Left lung (tissue), 10 donors: ENCODE data around the gene TAS1R1. TPM values are rescaled to one million over a fixed set of nuclear protein-coding genes. Genes with fewer than 3 reads are reported as not detected.
A peak's percentile ranks its signal among the peaks of the same experiment; 100 is the strongest.

ENCODE experiments used
- ATAC-seq: fragments of 200-7000 bp; cut with Tn5 transposase; one replicate; pipeline ENCODE4 v1.9.1; 2020; ENCODE audit warnings: moderate library complexity
- DNase-seq, 4 donors: peaks; one replicate each; pipeline ENCODE4 v3.0.0-alpha.2; 2013 to 2020
- H3K27ac ChIP-seq, 2 donors: fragments of 200-600 bp; sonication (generic) in 1 of 2; one replicate each; pipeline versions ENCODE4 v1.5.0 to v1.8.0; 2020 to 2021
- H3K27me3 ChIP-seq, 2 donors: fragments of 200-600 bp; sonication (generic) in 1 of 2; one replicate each; pipeline versions ENCODE4 v1.5.0 to v1.8.0; 2020 to 2021
- H3K36me3 ChIP-seq, 2 donors: fragments of 200-600 bp; sonication (generic) in 1 of 2; one replicate each; pipeline versions ENCODE4 v1.5.0 to v1.8.0; 2020 to 2021
- H3K4me1 ChIP-seq, 2 donors: fragments of 200-600 bp; one replicate each; pipeline ENCODE4 v1.8.0; 2021
- H3K4me3 ChIP-seq, 2 donors: fragments of 200-600 bp; sonication (generic) in 1 of 2; one replicate each; pipeline versions ENCODE4 v1.5.0 to v1.8.0; 2020 to 2021; ENCODE audit warnings: mild to moderate bottlenecking in 1 of 2
- H3K9me3 ChIP-seq, 2 donors: fragments of 200-600 bp; sonication (generic) in 1 of 2; one replicate each; pipeline versions ENCODE4 v1.5.0 to v1.8.0; 2020 to 2021
- intact Hi-C, 2 donors: fragments of 100-400 bp; cut with DNase I; formaldehyde crosslinking; loops; one replicate each; pipeline versions ENCODE4 v1.11.2 to v1.14.2; 2022
- polyA plus RNA-seq, 6 donors: library from polyadenylated mRNA; unstranded; fragments of 120-200 nt; gene quantifications; one replicate each; pipeline ENCODE4 v1.2.1, GENCODE V29; 2013; ENCODE audit not compliant: insufficient read length in 6 of 6
- total RNA-seq, 2 donors: library from RNA; stranded (reverse); fragmentation: NEBNext Ultra II Directional; extraction: Animal tissue kit (Norgen Biotek cat#: 25700); gene quantifications; one replicate each; pipeline ENCODE4 v1.2.1, GENCODE V29; 2021
- TF ChIP-seq, protein P1 (sequence below), 2 donors: fragments of 200-600 bp; sonication (generic) in 1 of 2; IDR thresholded peaks; one replicate each; pipeline versions ENCODE4 v1.5.0 to v1.8.0; 2021; ENCODE audit warnings: antibody characterized with exemption in 2 of 2
- donor health status: DM: no; HTN: yes; CAD: no.
- donor health status: DM: no; HTN: no; CAD: no.

Gene TAS1R1
- total and polyA plus RNA-seq, 8 donors, result 0.07 to 0.21 (median 0.18) TPM; not detected in 2

GRCh38 chr1:6519935-6520671, 35.0 kb upstream of the TAS1R1 start:
- DNase-seq (peak; percentile 56 to 82 (median 57)), ATAC-seq (peak; percentile 80)
- intact Hi-C loops, result no loop called here
- H3K27ac ChIP-seq, result no peak overlapping the region
- H3K27me3 ChIP-seq, result no peaks in the 10 kb centered on the region
- H3K4me1 ChIP-seq, result peaks cover 0 to 11% of the 10 kb centered on the region in 2 donors
- no peak overlapping the region for H3K4me3 ChIP-seq
- H3K36me3 ChIP-seq, result peaks cover 0 to 11% of the 10 kb centered on the region in 2 donors
- TF ChIP-seq, protein P1, sequence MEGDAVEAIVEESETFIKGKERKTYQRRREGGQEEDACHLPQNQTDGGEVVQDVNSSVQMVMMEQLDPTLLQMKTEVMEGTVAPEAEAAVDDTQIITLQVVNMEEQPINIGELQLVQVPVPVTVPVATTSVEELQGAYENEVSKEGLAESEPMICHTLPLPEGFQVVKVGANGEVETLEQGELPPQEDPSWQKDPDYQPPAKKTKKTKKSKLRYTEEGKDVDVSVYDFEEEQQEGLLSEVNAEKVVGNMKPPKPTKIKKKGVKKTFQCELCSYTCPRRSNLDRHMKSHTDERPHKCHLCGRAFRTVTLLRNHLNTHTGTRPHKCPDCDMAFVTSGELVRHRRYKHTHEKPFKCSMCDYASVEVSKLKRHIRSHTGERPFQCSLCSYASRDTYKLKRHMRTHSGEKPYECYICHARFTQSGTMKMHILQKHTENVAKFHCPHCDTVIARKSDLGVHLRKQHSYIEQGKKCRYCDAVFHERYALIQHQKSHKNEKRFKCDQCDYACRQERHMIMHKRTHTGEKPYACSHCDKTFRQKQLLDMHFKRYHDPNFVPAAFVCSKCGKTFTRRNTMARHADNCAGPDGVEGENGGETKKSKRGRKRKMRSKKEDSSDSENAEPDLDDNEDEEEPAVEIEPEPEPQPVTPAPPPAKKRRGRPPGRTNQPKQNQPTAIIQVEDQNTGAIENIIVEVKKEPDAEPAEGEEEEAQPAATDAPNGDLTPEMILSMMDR (IDR thresholded peaks at IDR 0.05), result no peak
- no peaks in the 10 kb centered on the region for H3K9me3 ChIP-seq

DNA sequence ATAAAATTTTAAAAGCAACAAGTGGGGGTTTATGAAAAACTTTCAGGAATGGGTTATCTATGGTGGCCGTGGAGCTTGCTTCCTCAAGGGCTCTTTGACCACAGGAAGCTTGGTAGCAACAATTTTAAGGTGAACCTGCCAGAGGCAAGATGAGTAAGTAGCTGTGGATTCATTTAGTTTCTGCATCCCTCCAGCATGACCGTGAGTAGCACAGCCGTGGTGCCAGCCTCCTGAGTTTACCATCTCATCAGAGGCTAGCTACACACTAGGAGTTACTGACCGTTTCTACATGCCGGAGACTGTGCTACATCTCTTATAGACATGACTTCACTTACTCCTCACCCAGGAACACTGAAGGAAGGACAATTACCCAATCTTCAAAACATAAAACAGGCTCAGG, 33.6 kb upstream of the TAS1R1 start:
- Histone ChIP-seq H3K9me3 (no peaks in the 10 kb centered on the region), H3K27me3 (no peaks in the 10 kb centered on the region), H3K4me1 (peaks cover 0 to 11% of the 10 kb centered on the region in 2 donors), H3K4me3 (no peak overlapping the region), H3K36me3 (peaks cover 0 to 26% of the 10 kb centered on the region in 2 donors), H3K27ac (no peak overlapping the region)
- ATAC-seq, result no peak
- intact Hi-C loops, result no loop called here
- TF ChIP-seq, protein P1 (IDR thresholded peaks at IDR 0.05), result no peak
- peak in 1 of 4 donors; percentile 4 for DNase-seq

DNA sequence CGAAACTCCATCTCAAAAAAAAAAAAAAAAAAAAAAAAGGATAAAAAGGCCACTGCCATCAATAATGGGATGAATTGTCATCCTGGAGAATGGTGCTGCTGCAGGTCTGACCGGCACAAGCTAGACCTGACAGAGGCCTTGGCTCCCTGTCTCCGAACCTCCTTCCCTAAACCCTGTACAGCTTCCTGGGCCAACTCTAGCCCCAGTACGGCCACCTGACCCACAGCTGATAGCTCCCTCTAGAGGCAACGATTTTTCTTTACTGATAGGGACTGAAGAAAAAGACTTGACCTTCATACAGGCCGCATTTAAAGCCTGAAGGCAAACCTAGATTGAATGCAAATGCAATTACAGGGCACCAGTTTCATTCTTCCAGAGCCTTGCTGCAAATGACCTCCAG, 31.5 kb upstream of the TAS1R1 start:
- ATAC-seq, result peak; percentile 71
- peaks cover 0 to 46% of the 10 kb centered on the region in 2 donors for H3K36me3 ChIP-seq

DNA sequence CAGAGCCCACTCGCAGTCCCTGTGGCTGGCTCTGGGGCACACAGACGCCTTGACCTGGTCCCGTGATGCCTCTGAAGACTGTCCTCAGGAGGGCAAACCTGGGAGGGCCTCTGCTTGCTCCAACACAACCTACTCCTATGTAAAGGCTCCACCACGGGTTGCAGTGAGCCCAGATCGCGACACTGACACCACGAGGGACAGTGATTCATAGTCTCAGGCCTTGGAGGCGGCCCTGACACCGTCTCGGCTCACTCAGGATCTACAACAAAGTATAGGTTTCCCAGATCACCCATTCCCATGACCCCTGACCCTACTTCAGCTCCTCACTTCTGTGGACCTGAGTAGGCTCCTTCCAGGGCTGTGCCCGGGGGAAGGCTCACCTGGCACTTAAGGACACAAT, 28.8 kb upstream of the TAS1R1 start:
- H3K27ac ChIP-seq, result no peak overlapping the region
- ATAC-seq, result no peak
- peaks cover 0 to 74% of the 10 kb centered on the region in 2 donors for H3K36me3 ChIP-seq
- H3K9me3 ChIP-seq, result no peaks in the 10 kb centered on the region
- TF ChIP-seq, protein P1 (IDR thresholded peaks at IDR 0.05), result no peak
- peak in 1 of 4 donors; percentile 29 for DNase-seq
- no peaks in the 10 kb centered on the region for H3K27me3 ChIP-seq
- intact Hi-C loops, result no loop called here
- H3K4me1 ChIP-seq, result no peaks in the 10 kb centered on the region
- H3K4me3 ChIP-seq, result no peak overlapping the region

More for the DNA sequence above, 31.5 kb upstream of the TAS1R1 start:
- H3K27ac ChIP-seq, result no peak overlapping the region
- H3K9me3 ChIP-seq, result no peaks in the 10 kb centered on the region
- peaks cover 0 to 11% of the 10 kb centered on the region in 2 donors for H3K4me1 ChIP-seq
- TF ChIP-seq, protein P1 (IDR thresholded peaks at IDR 0.05), result peak in 1 of 2 donors; percentile 17
- H3K4me3 ChIP-seq, result no peak overlapping the region
- no peaks in the 10 kb centered on the region for H3K27me3 ChIP-seq
- no peak for DNase-seq
- intact Hi-C loops, result no loop called here

GRCh38 chr1:6528492-6528891, 26.6 kb upstream of the TAS1R1 start:
- Histone ChIP-seq H3K9me3 (no peaks in the 10 kb centered on the region), H3K27me3 (no peaks in the 10 kb centered on the region), H3K4me1 (no peaks in the 10 kb centered on the region), H3K27ac (no peak overlapping the region), H3K36me3 (peaks cover 0 to 95% of the 10 kb centered on the region in 2 donors), H3K4me3 (no peak overlapping the region)
- no peak for ATAC-seq
- TF ChIP-seq, protein P1 (IDR thresholded peaks at IDR 0.05), result no peak
- DNase-seq, result no peak
- intact Hi-C loops, result no loop called here
